ENCODE results near the gene LIMS2.

The LIMS2 gene

DNA sequence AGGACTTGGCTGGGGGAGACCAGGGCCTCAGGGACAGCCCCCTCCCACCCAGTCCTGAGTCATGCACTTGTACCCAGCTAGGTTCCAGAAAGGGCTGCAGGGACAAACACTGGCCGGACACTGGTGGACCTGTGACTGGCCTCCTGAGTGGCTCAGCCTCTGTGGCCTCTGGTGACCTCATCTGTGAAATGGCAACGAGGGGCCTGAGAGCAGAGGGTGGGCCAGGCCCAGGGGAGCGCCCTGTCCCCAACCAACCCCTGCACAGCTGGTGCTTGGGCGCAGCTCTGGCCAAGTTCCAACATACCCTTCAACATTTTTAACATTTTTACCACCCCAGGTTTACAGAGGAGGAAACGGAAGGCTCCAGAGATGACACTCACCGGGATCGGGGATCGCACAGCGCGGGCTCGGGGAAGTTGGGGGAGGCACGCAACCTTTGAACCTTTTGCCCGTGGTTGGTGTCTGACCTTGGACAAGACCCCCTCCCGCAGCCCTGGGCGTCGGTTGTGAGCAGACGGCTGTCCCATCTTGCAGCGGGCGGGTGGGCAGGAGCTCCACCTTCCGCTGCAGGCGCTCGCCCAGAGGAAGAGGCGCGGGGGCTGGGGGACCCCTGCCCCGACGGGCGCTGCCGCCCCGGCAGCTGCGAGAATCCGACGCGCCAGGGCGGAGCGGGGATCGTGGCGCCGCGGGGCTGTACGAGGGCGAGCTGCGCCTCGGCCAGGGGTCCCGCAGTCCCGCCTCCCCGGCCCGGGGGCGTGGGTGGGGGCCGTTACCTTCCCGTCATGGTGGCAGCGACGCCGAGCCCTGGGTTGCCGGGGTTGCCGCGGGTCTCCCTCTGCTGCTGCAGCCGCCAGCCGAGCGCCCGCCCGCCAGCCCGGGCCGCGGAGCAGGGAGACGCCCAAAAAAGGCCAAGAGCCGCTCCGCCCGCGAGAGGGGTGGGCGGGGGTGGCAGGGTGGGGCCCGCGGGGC lies 805 bp downstream of the LIMS2 start:
- no peak for DNase-seq (ENCODE audit: low spot score)

DNA sequence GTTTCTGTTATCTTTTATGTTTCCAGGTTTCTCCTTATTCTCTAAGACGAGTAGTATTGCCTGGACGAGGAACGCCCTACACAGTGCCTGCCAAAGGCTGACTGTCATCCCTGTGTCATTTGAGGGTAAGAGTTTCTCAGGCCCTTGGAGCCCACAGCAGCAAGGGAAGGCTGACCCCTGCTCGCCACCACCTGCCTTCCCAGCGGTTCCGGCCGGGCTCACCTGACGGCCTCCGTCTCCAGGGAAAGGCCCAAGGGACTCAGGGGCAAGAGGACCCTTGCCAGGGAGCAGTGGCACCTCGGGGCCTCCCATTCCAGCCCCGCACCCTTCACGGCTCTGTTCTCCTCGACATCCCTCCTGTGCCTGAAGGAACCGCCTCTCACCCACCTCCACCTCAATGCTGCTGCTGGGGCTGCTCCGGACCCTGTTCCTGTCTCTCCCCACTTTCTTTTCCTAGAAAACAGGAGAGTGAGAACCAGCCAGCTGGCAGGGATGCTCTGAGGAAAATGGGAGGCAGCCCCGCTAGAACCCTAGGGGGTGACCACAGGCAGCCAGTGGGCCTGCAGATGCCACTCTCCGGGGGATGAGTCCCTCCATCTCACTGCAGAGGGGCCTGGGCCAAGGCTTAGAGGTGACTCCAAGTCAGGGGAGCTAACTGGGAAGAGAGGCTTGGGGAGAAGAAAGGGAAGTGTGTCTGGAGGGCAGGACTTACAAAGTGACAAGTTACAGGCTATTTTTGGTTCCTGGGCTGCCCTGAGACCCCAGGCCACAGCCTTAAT lies 1.9 kb downstream of the LIMS2 start:
- no peak for DNase-seq (ENCODE audit: low spot score)

GRCh38 chr2:127672341-127673224 lies 2.7 kb downstream of the LIMS2 start:
- DNase-seq (ENCODE audit: low spot score), result no peak

GRCh38 chr2:127671557-127672302 lies 3.6 kb downstream of the LIMS2 start:
- no peak for DNase-seq (ENCODE audit: low spot score)

DNA sequence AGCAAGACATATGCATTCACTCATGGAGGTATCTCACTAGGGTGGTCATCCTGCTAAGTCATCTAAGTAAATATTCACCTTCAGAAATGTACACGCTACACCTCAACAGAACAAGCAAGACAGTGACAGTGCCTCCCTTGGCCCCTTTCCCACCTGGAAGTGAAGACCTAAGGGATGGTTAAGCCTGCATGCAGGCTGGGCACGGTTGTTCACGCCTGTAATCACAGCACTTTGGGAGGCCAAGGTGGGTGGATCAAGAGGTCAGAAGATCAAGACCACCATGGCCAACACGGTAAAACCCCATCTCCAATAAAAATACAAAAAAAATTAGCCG lies 4.4 kb downstream of the LIMS2 start:
- DNase-seq (ENCODE audit: low spot score), result no peak

DNA sequence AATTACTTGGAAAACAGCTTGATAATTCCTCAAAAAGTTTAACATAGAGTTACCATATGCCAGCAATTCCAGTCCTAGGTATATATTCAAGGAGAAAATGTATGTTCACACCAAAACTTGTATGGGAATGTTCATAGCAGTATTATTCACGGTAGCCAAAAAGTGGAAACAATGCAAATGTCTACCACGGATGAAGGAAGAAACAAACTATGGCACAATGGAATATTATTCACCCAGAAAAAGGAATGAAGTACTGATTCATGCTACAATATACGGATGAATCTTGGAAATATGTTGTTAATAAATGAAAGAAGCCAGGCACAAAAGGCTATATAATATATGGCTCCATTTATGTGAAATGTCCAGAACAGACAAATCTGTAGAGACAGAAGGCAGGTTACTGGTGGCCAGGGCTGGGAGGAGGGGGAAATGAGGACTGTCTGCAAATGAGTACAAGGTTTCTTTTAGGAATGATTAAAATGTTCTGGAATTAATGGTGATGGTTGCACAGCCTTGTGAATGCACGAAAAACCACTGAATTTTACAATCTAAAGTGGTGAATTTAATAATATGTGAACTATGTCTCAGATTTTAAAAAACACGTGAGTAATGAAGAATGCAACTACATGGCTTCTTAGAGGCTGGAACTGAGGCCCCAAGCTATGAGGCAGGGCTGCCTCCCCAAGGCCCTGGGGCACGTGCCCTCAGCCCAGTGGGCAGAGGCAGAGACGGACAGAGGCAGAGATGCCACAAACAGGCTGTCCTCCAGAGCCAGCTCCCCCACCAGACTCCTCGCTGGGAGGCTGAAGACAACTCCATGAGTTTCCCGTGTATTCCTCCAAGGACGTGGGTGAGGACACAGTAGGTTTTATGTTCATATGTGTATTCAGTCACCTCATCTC lies 5.0 kb downstream of the LIMS2 start:
- DNase-seq (ENCODE audit: low spot score), result no peak

DNA sequence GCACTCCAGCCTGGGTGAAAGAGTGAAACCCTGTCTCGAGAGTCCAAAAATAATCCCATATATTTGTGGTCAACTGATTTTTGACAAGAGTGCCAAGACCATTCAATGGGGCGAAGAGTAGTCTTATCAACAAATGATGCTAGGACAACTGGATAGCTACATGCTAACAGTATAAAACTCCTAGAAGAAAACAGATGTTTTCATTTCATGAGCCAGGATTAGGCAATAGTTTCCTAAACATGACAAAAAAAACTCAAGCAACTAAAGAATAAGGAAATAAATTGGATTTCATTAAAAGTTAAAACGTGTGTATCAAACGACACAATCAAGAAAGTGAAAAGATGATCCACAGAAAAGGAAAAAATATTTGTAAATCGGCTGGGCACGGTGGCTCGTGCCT lies 6.3 kb downstream of the LIMS2 start:
- no peak for DNase-seq (ENCODE audit: low spot score)

- DNase-seq (ENCODE audit: low spot score), result no peak
Observed at GRCh38 chr2:127665267-127665893, 9.9 kb downstream of the LIMS2 start.

- DNase-seq (ENCODE audit: low spot score), result no peak
Observed at GRCh38 chr2:127664895-127665225, 10.5 kb downstream of the LIMS2 start.

DNA sequence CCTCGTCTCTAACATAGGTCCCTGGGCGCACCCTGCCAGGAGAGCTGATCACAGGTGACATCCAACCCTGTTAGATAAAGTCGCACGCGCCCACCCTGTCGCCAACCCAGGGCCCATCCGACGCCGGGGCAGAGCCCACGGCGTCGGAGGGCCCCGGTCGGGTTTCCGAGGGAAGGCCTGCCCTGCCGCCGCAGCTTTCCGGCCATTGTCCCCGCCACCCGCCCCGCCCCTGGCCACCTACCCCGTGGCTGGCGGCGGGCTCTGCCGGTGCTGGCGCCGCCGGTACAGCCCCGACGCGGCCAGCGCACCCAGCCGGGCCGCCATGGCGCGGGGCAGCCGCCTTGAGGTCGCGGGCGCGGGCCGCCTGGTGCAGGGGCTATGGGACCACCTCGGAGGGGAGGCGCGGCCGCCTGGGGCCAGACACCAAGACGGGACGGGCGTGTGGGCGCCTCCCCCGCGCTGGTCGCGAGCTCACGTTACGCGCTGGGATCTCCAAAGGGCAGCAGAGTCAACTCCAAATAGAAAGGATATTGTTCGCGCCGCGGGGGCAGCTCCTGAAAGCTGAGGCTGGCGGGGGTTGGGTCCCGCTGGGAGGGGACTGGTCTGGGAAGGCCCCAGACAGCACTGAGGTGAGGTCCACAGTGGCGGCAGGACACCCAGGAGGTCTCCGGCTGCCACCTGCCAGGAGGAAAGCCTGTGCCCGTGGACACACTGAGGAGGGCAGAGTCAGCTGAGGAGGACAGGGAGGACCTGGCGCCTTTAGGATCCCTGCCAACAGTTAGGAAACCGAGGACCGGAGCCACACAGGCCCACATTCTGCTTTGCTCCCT lies 11.1 kb downstream of the LIMS2 start:
- DNase-seq (ENCODE audit: low spot score), result no peak

DNA sequence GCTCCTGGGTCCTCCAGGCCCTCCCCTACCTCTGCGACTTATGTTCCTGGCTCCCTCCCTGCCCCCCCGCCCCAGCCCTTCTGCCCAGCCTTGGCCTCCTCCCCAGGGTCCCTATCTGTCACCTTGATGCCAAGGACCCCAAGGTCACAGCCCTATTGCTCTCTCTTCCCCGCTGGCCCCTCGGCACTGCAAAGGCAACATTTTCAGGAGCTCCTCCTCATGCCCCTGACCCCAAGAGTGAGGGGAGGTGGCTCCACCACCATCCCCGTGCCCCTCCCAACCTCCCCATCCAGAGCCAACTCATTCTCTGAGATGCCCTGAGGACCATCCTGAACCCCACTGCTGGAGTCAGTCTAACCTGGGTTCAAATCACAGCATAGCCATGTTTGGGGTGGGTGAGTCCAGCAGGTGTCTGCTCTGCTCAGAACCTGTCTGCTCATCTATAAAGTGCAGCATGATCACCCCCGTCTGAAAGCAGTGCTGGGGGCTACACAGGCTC lies 11.7 kb downstream of the LIMS2 start:
- no peak for DNase-seq (ENCODE audit: low spot score)

DNA sequence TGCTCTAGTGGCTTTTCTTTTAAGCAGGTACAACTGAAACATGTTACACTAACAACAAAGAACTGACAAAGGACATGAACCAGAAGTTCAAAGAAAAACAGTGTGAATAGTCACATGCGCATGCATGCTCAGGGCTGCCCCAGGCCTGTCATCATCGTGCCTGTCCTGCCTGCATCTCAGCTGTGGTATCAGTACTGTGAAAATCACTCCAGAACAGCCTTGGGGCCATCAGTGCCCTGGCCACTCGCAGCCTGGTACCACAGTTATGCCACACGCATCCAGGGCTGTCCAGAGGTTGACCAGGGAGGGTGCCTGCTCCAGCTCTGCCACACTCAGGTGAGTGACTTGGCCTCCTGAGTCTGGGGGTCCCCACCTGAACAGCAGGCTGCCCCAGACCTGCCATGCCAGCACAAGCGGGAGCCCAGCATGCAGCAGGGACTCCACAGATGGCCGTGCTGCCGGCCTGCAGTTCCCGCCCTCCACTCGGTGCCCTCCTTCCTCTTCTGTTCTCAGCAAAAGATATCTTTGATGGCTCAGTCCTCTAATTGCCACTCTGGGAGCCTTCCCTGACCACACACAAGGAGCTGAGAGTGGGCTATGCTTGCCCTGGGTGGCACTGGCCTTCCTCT lies 12.3 kb downstream of the LIMS2 start:
- DNase-seq (ENCODE audit: low spot score), result no peak

GRCh38 chr2:127661949-127662510 lies 13.3 kb downstream of the LIMS2 start:
- DNase-seq (ENCODE audit: low spot score), result no peak

- no peak for DNase-seq (ENCODE audit: low spot score)
Observed at GRCh38 chr2:127661072-127661649, 14.2 kb downstream of the LIMS2 start.

DNA sequence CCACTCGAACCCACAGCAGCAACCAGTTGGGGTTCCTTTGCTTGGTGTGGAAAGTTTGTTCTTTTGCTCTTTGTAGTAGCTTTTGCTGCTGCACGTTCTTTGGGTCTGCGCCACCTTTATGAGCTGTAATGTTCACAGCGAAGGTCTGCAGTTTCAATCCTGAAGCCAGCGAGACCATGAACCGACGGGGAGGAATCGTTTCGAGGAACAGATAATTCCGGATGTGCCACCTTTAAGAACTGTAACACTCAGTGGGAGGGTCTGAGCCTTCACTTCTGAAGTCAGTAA lies 15.1 kb downstream of the LIMS2 start:
- no peak for DNase-seq (ENCODE audit: low spot score)

DNA sequence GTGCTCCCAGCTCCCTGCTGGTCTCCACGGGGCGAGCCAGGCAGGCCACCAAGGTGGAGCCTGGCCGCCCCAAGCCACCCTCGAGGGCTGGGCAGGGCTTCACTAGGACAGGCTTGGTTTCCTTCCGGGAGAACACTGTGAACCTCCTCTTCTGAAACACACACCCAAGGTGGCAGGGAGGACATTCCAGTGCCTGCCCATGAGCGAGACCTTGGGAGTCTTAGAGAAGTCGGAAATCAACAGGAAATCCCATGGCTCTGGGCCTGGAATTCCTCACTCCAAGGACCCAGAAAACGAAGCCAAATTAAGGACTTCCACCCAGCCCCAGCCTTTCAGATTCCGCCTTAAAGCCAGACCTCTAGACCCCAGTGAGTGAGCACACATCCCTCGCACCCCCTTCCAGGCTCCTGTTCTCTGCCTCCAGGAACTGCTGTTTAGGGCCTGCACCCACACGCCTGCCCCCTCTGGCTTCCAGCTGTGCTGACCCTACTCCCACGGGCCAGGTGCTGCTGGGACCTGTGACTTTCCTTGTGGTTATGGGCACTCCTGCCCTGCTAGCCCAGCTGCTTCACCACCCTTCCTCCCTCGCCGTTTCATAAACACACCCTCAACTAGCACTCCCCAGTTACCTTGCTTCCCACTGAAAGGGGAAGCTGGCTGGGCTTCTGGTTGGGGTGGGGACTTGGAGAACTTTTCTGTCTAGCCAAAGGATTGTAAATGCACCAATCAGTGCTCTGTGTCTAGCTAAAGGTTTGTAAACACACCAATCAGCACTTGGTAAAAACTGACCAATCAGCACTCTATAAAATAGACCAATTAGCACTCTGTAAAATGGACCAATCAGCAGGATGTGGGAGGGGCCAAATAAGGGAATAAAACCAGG lies 15.7 kb downstream of the LIMS2 start:
- DNase-seq (ENCODE audit: low spot score), result no peak
